OCI-LY3 (cell line): Measurements from ENCODE around the gene SREBF1.

Source experiments
- EZH2phosphoT487 ChIP-seq: fragments of 200-600 bp; shearing (Covaris generic); IDR thresholded peaks from 2 replicates; pipeline ENCODE4 v1.6.1; 2018; ENCODE audit warnings: antibody characterized with exemption, mixed run types, low read depth
- TF ChIP-seq, protein P1 (sequence below): fragments of 200-600, 300-600 bp; sonication (generic); IDR thresholded peaks from 2 replicates; pipeline ENCODE4 v1.5.1; 2014; ENCODE audit warnings: antibody characterized with exemption, low read length, low read depth

DNA sequence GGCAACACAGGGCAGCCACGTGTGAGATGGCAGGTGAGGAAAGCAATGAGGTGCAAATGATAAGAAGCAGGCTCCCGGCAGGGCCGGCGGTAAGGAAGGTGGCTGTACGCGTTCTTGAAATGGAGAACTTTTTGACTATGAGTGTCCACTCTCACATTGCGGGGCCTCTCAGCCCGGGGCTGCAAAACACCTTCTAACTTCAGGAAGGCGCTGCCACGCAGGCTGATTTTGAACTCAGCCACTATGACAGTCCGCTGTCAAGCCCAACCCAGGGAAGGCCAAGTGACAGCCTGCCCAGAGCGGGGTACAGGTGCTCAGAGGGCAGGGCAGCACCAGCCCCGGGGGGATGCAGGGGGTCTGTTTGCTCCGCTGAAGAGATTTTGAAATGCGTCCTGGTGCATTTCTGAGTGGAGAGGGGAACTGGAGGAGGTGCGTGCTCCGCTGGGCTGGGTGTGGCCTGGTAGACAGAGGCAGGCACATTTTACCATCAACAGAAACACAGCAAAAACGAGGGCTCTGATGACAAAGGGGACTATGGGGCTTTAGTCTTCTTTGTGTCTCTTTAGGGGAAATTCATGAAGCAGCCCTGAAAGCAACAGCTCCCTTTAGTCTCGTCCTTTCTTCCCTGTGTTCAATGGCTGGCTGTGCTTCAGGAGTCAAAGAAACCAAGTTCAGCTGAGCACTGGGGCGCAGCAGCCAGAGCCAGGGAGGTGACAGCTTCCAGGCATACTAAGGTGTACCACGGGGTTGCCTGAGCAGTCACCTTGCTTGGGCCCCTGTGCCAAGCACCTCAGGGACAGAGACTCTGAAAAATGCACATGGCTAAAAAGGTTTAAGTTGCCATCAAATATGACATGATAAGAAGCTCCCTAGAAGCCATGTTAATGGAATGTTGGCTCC is 14.6 kb upstream of the SREBF1 start:
- TF ChIP-seq, protein P1, sequence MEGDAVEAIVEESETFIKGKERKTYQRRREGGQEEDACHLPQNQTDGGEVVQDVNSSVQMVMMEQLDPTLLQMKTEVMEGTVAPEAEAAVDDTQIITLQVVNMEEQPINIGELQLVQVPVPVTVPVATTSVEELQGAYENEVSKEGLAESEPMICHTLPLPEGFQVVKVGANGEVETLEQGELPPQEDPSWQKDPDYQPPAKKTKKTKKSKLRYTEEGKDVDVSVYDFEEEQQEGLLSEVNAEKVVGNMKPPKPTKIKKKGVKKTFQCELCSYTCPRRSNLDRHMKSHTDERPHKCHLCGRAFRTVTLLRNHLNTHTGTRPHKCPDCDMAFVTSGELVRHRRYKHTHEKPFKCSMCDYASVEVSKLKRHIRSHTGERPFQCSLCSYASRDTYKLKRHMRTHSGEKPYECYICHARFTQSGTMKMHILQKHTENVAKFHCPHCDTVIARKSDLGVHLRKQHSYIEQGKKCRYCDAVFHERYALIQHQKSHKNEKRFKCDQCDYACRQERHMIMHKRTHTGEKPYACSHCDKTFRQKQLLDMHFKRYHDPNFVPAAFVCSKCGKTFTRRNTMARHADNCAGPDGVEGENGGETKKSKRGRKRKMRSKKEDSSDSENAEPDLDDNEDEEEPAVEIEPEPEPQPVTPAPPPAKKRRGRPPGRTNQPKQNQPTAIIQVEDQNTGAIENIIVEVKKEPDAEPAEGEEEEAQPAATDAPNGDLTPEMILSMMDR, result no peak
- TF ChIP-seq EZH2phosphoT487, result no peak
